Bronchial epithelial cell (primary cell): ENCODE results near the gene SDSL. TPM values are rescaled to one million over a fixed set of nuclear protein-coding genes. Genes with fewer than 3 reads are reported as not detected.

Source experiments
- DNase-seq: peaks from one replicate; pipeline ENCODE4 v3.0.0-alpha.2; 2010; ENCODE audit warnings: low read depth
- FAIRE-seq: peaks from 2 replicates; lab custom pipeline; 2011; peaks lifted over from hg19 to GRCh38; lab: Jason Lieb, UNC
- H3K27me3 ChIP-seq: 2 replicates; pipeline ENCODE4 v1.5.1; 2011; ENCODE audit warnings: low read length; ENCODE audit not compliant: control insufficient read depth, insufficient read depth
- H3K36me3 ChIP-seq: 2 replicates; pipeline ENCODE4 v1.5.1; 2011; ENCODE audit warnings: low read length; ENCODE audit not compliant: control insufficient read depth, insufficient read depth
- H3K4me3 ChIP-seq: 2 replicates; pipeline ENCODE4 v1.5.1; 2011; ENCODE audit warnings: mild to moderate bottlenecking, low read depth, low read length, control low read depth
- total RNA-seq: library from RNA; depleted of rRNA; stranded (reverse); fragments of >200 nt; gene quantifications from 2 replicates; pipeline ENCODE4 v1.2.1, GENCODE V29; 2014
- TF ChIP-seq, protein P1 (sequence below): IDR thresholded peaks from 2 replicates; pipeline ENCODE4 v1.5.1; 2011; ENCODE audit warnings: mild to moderate bottlenecking, moderate library complexity, low read length, control low read depth, inconsistent platforms; ENCODE audit not compliant: insufficient read depth, severe bottlenecking

The SDSL gene
- total RNA-seq, 1 donor from 2014 or later = 4.7 TPM

GRCh38 chr12:113466454-113467141 is 44.4 kb downstream of the SDSL start:
- peak overlapping the region; percentile 69 for H3K4me3 ChIP-seq
- no peaks in the 10 kb centered on the region for H3K36me3 ChIP-seq
- TF ChIP-seq, protein P1, sequence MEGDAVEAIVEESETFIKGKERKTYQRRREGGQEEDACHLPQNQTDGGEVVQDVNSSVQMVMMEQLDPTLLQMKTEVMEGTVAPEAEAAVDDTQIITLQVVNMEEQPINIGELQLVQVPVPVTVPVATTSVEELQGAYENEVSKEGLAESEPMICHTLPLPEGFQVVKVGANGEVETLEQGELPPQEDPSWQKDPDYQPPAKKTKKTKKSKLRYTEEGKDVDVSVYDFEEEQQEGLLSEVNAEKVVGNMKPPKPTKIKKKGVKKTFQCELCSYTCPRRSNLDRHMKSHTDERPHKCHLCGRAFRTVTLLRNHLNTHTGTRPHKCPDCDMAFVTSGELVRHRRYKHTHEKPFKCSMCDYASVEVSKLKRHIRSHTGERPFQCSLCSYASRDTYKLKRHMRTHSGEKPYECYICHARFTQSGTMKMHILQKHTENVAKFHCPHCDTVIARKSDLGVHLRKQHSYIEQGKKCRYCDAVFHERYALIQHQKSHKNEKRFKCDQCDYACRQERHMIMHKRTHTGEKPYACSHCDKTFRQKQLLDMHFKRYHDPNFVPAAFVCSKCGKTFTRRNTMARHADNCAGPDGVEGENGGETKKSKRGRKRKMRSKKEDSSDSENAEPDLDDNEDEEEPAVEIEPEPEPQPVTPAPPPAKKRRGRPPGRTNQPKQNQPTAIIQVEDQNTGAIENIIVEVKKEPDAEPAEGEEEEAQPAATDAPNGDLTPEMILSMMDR = no peak
- FAIRE-seq = peak; percentile 91
- peaks cover 61% of the 10 kb centered on the region for H3K27me3 ChIP-seq
- no peak for DNase-seq

GRCh38 chr12:113467142-113467501 is 44.9 kb downstream of the SDSL start:
- Histone ChIP-seq H3K36me3 (no peaks in the 10 kb centered on the region), H3K4me3 (peak overlapping the region; percentile 69), H3K27me3 (peaks cover 66% of the 10 kb centered on the region)
- DNase-seq = no peak
- no peak for FAIRE-seq
- TF ChIP-seq, protein P1 = no peak

DNA sequence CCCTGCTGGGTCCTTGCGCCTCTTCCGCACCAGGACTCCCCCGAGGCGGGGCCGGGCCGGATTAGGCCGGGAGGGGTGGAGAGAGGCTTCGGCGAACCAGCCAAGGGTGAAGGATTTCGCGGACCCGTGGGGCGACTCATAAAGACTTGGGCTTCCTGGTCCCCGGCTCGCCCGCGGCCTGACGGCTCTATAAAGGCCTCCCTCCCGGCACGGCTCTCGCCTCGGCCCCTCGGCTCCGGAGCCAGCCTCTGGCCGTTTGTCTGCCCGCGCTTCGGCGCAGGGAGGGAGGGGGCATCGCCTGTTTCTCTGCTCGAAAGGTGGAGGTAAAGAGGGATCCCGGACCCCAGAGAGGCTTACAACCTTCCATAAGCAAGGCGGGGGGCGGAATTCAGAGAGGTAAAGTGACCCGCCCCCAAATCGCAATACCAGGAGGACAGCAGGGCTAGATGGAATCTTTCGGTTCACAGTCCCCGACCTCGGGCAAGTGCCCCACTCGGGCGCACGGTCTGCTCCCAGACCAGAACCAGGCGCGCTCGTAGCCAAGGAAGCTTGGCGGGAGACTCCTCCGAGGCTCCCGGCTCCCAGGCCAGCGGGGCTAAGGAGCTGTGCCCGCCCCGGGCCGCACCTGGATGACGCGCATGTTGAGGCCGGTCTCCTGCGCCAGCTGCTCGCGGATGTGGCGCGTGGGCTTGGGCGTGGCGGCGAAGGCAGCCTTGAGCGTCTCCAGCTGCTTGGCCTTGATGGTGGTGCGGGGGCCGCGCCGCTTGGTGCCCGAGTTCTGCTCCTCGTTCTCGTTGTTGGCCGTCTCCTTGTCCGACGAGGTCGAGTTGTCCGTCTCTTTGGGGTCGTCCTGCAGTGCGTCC is 45.6 kb downstream of the SDSL start:
- DNase-seq (peak; percentile 49), FAIRE-seq (no peak)
- peak overlapping the region; percentile 69 for H3K4me3 ChIP-seq
- peaks cover 70% of the 10 kb centered on the region for H3K27me3 ChIP-seq
- TF ChIP-seq, protein P1 = no peak
- no peaks in the 10 kb centered on the region for H3K36me3 ChIP-seq

- DNase-seq (no peak), FAIRE-seq (no peak)
- Histone ChIP-seq H3K27me3 (peaks cover 72% of the 10 kb centered on the region), H3K4me3 (peak overlapping the region; percentile 69), H3K36me3 (no peaks in the 10 kb centered on the region)
- TF ChIP-seq, protein P1 = no peak
Observed at GRCh38 chr12:113468365-113469223, 46.4 kb downstream of the SDSL start.

DNA sequence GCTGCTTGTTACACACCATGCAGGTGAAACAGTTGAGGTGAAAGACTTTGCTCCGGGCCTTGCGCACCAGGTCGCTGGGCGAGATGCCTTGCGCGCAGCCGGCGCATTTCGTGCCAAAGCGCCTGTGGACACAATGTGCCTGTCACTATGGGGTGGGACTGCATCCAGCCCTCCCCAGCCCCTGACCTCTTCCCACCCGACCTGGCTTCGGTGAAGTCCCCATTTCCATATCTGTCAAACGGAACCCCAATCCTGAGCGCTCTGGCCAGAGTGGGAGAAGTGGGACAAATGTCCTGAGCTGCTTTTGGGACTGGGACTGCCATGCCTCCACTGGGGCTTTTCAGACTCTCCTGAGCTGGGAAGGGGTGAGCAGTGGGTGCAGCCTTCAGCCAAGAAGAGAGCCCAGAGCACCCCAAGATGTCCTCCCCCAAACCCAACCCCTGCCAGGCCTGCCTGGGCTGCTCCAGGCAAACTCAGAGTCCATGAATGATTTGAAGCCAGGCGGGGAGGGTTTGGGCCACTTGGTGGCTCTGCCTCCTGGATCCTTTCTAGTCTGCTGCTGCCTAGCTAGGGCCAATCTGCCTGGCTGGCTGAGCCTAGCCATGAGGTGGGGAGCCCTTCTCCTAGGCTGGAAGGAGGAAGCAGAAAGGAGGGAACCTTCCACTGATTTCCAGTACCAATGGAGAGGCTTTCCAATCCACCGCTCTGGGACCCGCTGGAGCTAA is 47.2 kb downstream of the SDSL start:
- TF ChIP-seq, protein P1 = no peak
- FAIRE-seq = peak; percentile 32
- Histone ChIP-seq H3K27me3 (peaks cover 72% of the 10 kb centered on the region), H3K4me3 (no peak overlapping the region), H3K36me3 (no peaks in the 10 kb centered on the region)
- DNase-seq = no peak
